Measurements from ENCODE around the gene PRSS33.

The PRSS33 gene

GRCh38 chr16:2775765-2776499, 11.4 kb downstream of the PRSS33 start:
- no peak for DNase-seq

- no peak for DNase-seq
These were observed 12.1 kb downstream of the PRSS33 start for GRCh38 chr16:2775131-2775716.

GRCh38 chr16:2774161-2774891, 13.0 kb downstream of the PRSS33 start:
- DNase-seq = no peak

GRCh38 chr16:2773188-2773968, 14.0 kb downstream of the PRSS33 start:
- no peak for DNase-seq

- DNase-seq = no peak
These were observed 15.6 kb downstream of the PRSS33 start for GRCh38 chr16:2771496-2772402.

- DNase-seq = no peak
These were observed 17.1 kb downstream of the PRSS33 start for GRCh38 chr16:2770057-2770951.

GRCh38 chr16:2769675-2770056, 17.7 kb downstream of the PRSS33 start:
- DNase-seq = no peak

- no peak for DNase-seq
These were observed 18.2 kb downstream of the PRSS33 start for GRCh38 chr16:2769100-2769529.

GRCh38 chr16:2768403-2769089, 18.8 kb downstream of the PRSS33 start:
- no peak for DNase-seq

- no peak for DNase-seq
These were observed 19.5 kb downstream of the PRSS33 start for GRCh38 chr16:2767891-2768290.

- DNase-seq = no peak
These were observed 20.1 kb downstream of the PRSS33 start for GRCh38 chr16:2767140-2767731.

- no peak for DNase-seq
These were observed 20.8 kb downstream of the PRSS33 start for GRCh38 chr16:2766430-2767139.

- DNase-seq = no peak
These were observed 21.6 kb downstream of the PRSS33 start for GRCh38 chr16:2765462-2766404.

GRCh38 chr16:2764718-2765117, 22.6 kb downstream of the PRSS33 start:
- no peak for DNase-seq

- DNase-seq = no peak
These were observed 24.2 kb downstream of the PRSS33 start for GRCh38 chr16:2763173-2763572.

- no peak for DNase-seq
These were observed 24.6 kb downstream of the PRSS33 start for GRCh38 chr16:2762711-2763110.

- no peak for DNase-seq
These were observed 25.3 kb downstream of the PRSS33 start for GRCh38 chr16:2761886-2762583.

- no peak for DNase-seq
These were observed 25.9 kb downstream of the PRSS33 start for GRCh38 chr16:2761472-2761871.

Measured in NCI-H748 treated with DMSO at 0.1 percent for 48 hours (cell line).